SKM-1 (cell line): ENCODE data around the gene CLEC14A.

Experiments
- DNase-seq: peaks from one replicate; lab custom pipeline; 2025; ENCODE audit not compliant: unreplicated experiment; lab: John Stamatoyannopoulos, UW

Gene CLEC14A

GRCh38 chr14:38206689-38207376 is 49.1 kb downstream of the CLEC14A start:
- DNase-seq, result no peak

DNA sequence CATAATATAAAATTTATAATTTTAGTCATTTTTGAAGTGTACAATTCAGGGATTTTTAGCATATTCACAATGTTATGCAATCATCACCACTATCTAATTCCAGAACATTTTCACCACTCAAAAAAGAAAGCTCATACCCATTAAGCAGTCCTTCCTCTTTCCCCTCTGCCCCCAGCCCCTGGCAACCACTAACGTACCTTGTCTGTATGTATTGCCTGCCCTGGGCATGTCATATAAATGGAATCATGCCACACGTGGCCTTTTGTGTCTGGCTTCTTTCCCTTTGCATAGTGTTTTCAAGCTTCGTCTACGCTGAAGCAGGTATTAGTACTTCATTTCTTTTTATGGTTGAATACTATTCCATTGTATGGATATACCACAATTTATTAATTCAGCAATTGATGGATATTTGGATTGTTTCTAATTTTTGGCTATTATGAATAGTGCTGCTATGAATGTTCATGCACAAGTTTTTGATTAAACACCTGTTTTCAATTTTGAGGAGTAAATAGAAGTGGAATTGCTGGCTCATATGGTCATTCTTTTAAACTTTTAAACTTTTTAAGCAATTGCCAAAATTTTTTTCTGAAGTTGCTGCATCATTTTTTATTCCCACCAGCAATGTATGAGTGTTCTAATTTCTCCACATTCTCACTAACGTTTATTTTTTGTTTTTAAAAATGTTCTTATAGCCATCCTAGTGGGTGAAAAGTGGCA is 49.8 kb downstream of the CLEC14A start:
- no peak for DNase-seq

GRCh38 chr14:38205119-38205813 is 50.6 kb downstream of the CLEC14A start:
- DNase-seq, result no peak

DNA sequence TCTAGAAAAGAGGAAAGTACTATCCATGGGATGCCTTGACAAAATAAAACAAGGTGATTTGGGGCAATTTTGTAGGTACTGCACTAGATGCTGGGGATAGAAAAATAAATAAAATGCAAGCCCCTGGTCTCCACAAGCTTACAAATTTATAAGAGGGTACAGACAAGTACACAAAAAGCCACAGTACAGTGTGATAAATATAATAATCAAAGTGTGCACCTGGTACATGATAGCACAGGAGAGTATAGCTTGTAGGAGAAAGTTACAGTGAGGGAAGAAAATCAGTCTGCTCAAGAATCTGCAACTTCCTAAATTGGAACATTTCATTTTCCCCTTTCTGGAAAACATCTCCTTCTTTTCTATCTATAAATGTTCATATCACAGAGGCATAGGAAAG is 51.2 kb downstream of the CLEC14A start:
- DNase-seq, result no peak
